Activated naive CD8-positive, alpha-beta T cell treated with anti-CD3 and anti-CD28 coated beads, Interleukin-2, amount 50 U/mL, for 24 hours (primary cell): ENCODE measurements around the gene LRCH3.

Experiments
- ATAC-seq: fragments of 150-1000 bp; cut with Tn5 transposase; one replicate; pipeline ENCODE4 v1.10.0; 2021
- DNase-seq: peaks from one replicate; pipeline ENCODE4 v3.0.0; 2021
- H3K27ac Mint-ChIP-seq: one replicate; pipeline ENCODE4 v1.8.0; 2021; ENCODE audit warnings: mild to moderate bottlenecking, mixed read lengths
- H3K27me3 Mint-ChIP-seq: one replicate; pipeline ENCODE4 v1.8.0; 2021; ENCODE audit warnings: mixed read lengths
- H3K36me3 Mint-ChIP-seq: one replicate; pipeline ENCODE4 v1.8.0; 2021; ENCODE audit warnings: low read depth, mixed read lengths
- H3K4me1 Mint-ChIP-seq: one replicate; pipeline ENCODE4 v1.8.0; 2021; ENCODE audit warnings: mixed read lengths
- H3K4me3 Mint-ChIP-seq: one replicate; pipeline ENCODE4 v1.8.0; 2021; ENCODE audit warnings: mild to moderate bottlenecking, moderate library complexity, mixed read lengths
- H3K9me3 Mint-ChIP-seq: one replicate; pipeline ENCODE4 v1.8.0; 2021; ENCODE audit warnings: mixed read lengths

LRCH3 gene

GRCh38 chr3:197836244-197836643 is 45.2 kb downstream of the LRCH3 start:
- H3K9me3 Mint-ChIP-seq, result no peaks in the 10 kb centered on the region
- no peak for ATAC-seq

GRCh38 chr3:197837282-197837681 is 46.2 kb downstream of the LRCH3 start:
- Mint-ChIP-seq H3K27me3 (no peaks in the 10 kb centered on the region), H3K4me3 (no peak overlapping the region), H3K27ac (no peak overlapping the region), H3K36me3 (peaks cover 38% of the 10 kb centered on the region), H3K4me1 (peaks cover 4% of the 10 kb centered on the region), H3K9me3 (no peaks in the 10 kb centered on the region)
- no peak for ATAC-seq
- DNase-seq, result no peak

More at GRCh38 chr3:197836244-197836643, 45.2 kb downstream of the LRCH3 start:
- H3K36me3 Mint-ChIP-seq, result peaks cover 39% of the 10 kb centered on the region
- peaks cover 4% of the 10 kb centered on the region for H3K4me1 Mint-ChIP-seq
- H3K27ac Mint-ChIP-seq, result no peak overlapping the region
- no peaks in the 10 kb centered on the region for H3K27me3 Mint-ChIP-seq
- H3K4me3 Mint-ChIP-seq, result no peak overlapping the region
- no peak for DNase-seq

- Mint-ChIP-seq H3K36me3 (peaks cover 41% of the 10 kb centered on the region), H3K27ac (peak overlapping the region; percentile 22), H3K4me3 (no peak overlapping the region), H3K27me3 (no peaks in the 10 kb centered on the region), H3K9me3 (no peaks in the 10 kb centered on the region), H3K4me1 (peaks cover 4% of the 10 kb centered on the region)
- DNase-seq, result no peak
- ATAC-seq, result no peak
Observed at GRCh38 chr3:197841789-197842188, 50.7 kb downstream of the LRCH3 start.

GRCh38 chr3:197846491-197846890 is 55.4 kb downstream of the LRCH3 start:
- no peaks in the 10 kb centered on the region for H3K9me3 Mint-ChIP-seq
- H3K4me3 Mint-ChIP-seq, result no peak overlapping the region
- no peak for DNase-seq
- peaks cover 47% of the 10 kb centered on the region for H3K36me3 Mint-ChIP-seq
- no peak for ATAC-seq
- no peaks in the 10 kb centered on the region for H3K27me3 Mint-ChIP-seq
- peak overlapping the region; percentile 61 for H3K27ac Mint-ChIP-seq
- H3K4me1 Mint-ChIP-seq, result peaks cover 24% of the 10 kb centered on the region

- DNase-seq (no peak), ATAC-seq (peak; percentile 87)
- Mint-ChIP-seq H3K27me3 (no peaks in the 10 kb centered on the region), H3K9me3 (no peaks in the 10 kb centered on the region), H3K4me1 (peaks cover 24% of the 10 kb centered on the region), H3K36me3 (peaks cover 44% of the 10 kb centered on the region), H3K27ac (peak overlapping the region; percentile 81), H3K4me3 (peak overlapping the region; percentile 66)
Observed at GRCh38 chr3:197847866-197848401, 56.9 kb downstream of the LRCH3 start.

- Mint-ChIP-seq H3K4me1 (peaks cover 6% of the 10 kb centered on the region), H3K4me3 (no peak overlapping the region), H3K36me3 (peaks cover 35% of the 10 kb centered on the region), H3K27ac (no peak overlapping the region), H3K27me3 (no peaks in the 10 kb centered on the region), H3K9me3 (no peaks in the 10 kb centered on the region)
- DNase-seq (no peak), ATAC-seq (no peak)
Observed at GRCh38 chr3:197854596-197855343, 63.7 kb downstream of the LRCH3 start.

GRCh38 chr3:197855571-197855970 is 64.5 kb downstream of the LRCH3 start:
- H3K27me3 Mint-ChIP-seq, result no peaks in the 10 kb centered on the region
- peaks cover 36% of the 10 kb centered on the region for H3K36me3 Mint-ChIP-seq
- peaks cover 6% of the 10 kb centered on the region for H3K4me1 Mint-ChIP-seq
- no peak overlapping the region for H3K27ac Mint-ChIP-seq
- no peak for ATAC-seq
- H3K9me3 Mint-ChIP-seq, result no peaks in the 10 kb centered on the region
- no peak for DNase-seq
- no peak overlapping the region for H3K4me3 Mint-ChIP-seq

GRCh38 chr3:197856199-197856816 is 65.3 kb downstream of the LRCH3 start:
- DNase-seq (no peak), ATAC-seq (no peak)
- H3K4me3 Mint-ChIP-seq, result no peak overlapping the region
- peaks cover 33% of the 10 kb centered on the region for H3K36me3 Mint-ChIP-seq
- no peaks in the 10 kb centered on the region for H3K9me3 Mint-ChIP-seq
- no peak overlapping the region for H3K27ac Mint-ChIP-seq
- no peaks in the 10 kb centered on the region for H3K27me3 Mint-ChIP-seq
- H3K4me1 Mint-ChIP-seq, result peaks cover 10% of the 10 kb centered on the region

GRCh38 chr3:197858133-197858532 is 67.1 kb downstream of the LRCH3 start:
- DNase-seq (no peak), ATAC-seq (no peak)
- no peaks in the 10 kb centered on the region for H3K9me3 Mint-ChIP-seq
- H3K27ac Mint-ChIP-seq, result no peak overlapping the region
- peaks cover 32% of the 10 kb centered on the region for H3K36me3 Mint-ChIP-seq
- H3K4me3 Mint-ChIP-seq, result no peak overlapping the region
- H3K27me3 Mint-ChIP-seq, result no peaks in the 10 kb centered on the region
- peaks cover 10% of the 10 kb centered on the region for H3K4me1 Mint-ChIP-seq

GRCh38 chr3:197858598-197858997 is 67.5 kb downstream of the LRCH3 start:
- Mint-ChIP-seq H3K27me3 (no peaks in the 10 kb centered on the region), H3K27ac (no peak overlapping the region), H3K4me3 (no peak overlapping the region), H3K4me1 (peaks cover 10% of the 10 kb centered on the region), H3K36me3 (peaks cover 32% of the 10 kb centered on the region), H3K9me3 (no peaks in the 10 kb centered on the region)
- DNase-seq, result no peak
- peak; percentile 53 for ATAC-seq

GRCh38 chr3:197866035-197866434 is 75.0 kb downstream of the LRCH3 start:
- Mint-ChIP-seq H3K27ac (no peak overlapping the region), H3K4me1 (peaks cover 11% of the 10 kb centered on the region)

GRCh38 chr3:197873329-197873728 is 82.3 kb downstream of the LRCH3 start:
- no peaks in the 10 kb centered on the region for H3K9me3 Mint-ChIP-seq
- DNase-seq (no peak), ATAC-seq (no peak)
- peaks cover 14% of the 10 kb centered on the region for H3K4me1 Mint-ChIP-seq
- no peak overlapping the region for H3K27ac Mint-ChIP-seq
- H3K4me3 Mint-ChIP-seq, result no peak overlapping the region
- H3K36me3 Mint-ChIP-seq, result peaks cover 29% of the 10 kb centered on the region
- H3K27me3 Mint-ChIP-seq, result no peaks in the 10 kb centered on the region

More at GRCh38 chr3:197866035-197866434, 75.0 kb downstream of the LRCH3 start:
- Mint-ChIP-seq H3K36me3 (peaks cover 16% of the 10 kb centered on the region), H3K9me3 (no peaks in the 10 kb centered on the region), H3K4me3 (no peak overlapping the region), H3K27me3 (no peaks in the 10 kb centered on the region)
- ATAC-seq, result no peak
- no peak for DNase-seq

GRCh38 chr3:197874064-197874463 is 83.0 kb downstream of the LRCH3 start:
- H3K27me3 Mint-ChIP-seq, result no peaks in the 10 kb centered on the region
- peaks cover 35% of the 10 kb centered on the region for H3K36me3 Mint-ChIP-seq
- DNase-seq (no peak), ATAC-seq (no peak)
- no peak overlapping the region for H3K4me3 Mint-ChIP-seq
- H3K27ac Mint-ChIP-seq, result no peak overlapping the region
- H3K4me1 Mint-ChIP-seq, result peaks cover 14% of the 10 kb centered on the region
- no peaks in the 10 kb centered on the region for H3K9me3 Mint-ChIP-seq

GRCh38 chr3:197874653-197875052 is 83.6 kb downstream of the LRCH3 start:
- Mint-ChIP-seq H3K4me3 (no peak overlapping the region), H3K27ac (no peak overlapping the region), H3K9me3 (no peaks in the 10 kb centered on the region), H3K4me1 (peaks cover 17% of the 10 kb centered on the region), H3K36me3 (peaks cover 35% of the 10 kb centered on the region), H3K27me3 (no peaks in the 10 kb centered on the region)
- no peak for ATAC-seq
- no peak for DNase-seq

GRCh38 chr3:197877902-197878301 is 86.8 kb downstream of the LRCH3 start:
- DNase-seq (no peak), ATAC-seq (no peak)
- H3K4me3 Mint-ChIP-seq, result peak overlapping the region; percentile 65
- H3K36me3 Mint-ChIP-seq, result peaks cover 27% of the 10 kb centered on the region
- no peaks in the 10 kb centered on the region for H3K27me3 Mint-ChIP-seq
- H3K4me1 Mint-ChIP-seq, result peaks cover 22% of the 10 kb centered on the region
- H3K9me3 Mint-ChIP-seq, result no peaks in the 10 kb centered on the region
- H3K27ac Mint-ChIP-seq, result peak overlapping the region; percentile 88
